ENCODE results near the gene ARHGAP9. TPM values are rescaled to one million over a fixed set of nuclear protein-coding genes. Genes with fewer than 3 reads are reported as not detected.

Gene ARHGAP9
- total and polyA plus RNA-seq, 2 donors from 2014 or later, result 3.8 to 18.1 TPM

DNA sequence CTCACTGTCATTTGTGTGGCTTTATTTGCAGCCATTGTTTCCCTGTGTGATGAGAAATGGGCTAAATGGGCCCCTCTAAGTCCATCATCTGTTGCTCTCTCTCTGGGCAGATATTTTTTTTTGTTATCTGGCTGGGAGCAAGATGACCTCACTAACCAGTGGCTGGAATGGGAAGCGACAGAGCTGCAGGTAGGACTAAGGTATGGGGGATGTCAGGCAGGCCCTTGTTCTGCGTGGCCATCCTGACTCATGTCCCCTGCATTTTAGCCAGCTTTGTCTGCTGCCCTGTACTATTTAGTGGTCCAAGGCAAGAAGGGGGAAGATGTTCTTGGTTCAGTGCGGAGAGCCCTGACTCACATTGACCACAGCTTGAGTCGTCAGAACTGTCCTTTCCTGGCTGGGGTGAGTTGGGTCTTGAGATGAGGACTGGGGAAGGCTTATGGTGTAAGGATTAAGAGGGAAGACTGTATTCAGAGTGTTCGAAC is 9.5 kb upstream of the ARHGAP9 start:
- intact Hi-C loops (cut with DNase I), result no loop called here
- Histone ChIP-seq H3K27me3 (ENCODE audit: control insufficient read depth, insufficient read depth, low read length) (no peaks in the 10 kb centered on the region), H3K9me3 (ENCODE audit: control insufficient read depth in 2 of 3, insufficient read depth in 1 of 3, low read length in 3 of 3) (no peaks in the 10 kb centered on the region), H3K4me3 (ENCODE audit: low read length in 3 of 3) (peak overlapping the region in 2 of 3 donors; percentile 90 to 99), H3K27ac (ENCODE audit: low read depth in 2 of 2, low read length in 2 of 2) (no peak overlapping the region), H3K4me1 (ENCODE audit: control insufficient read depth in 2 of 3, insufficient read depth in 2 of 3, low read depth in 1 of 3, low read length in 3 of 3) (peaks cover 0 to 10% (median 0%) of the 10 kb centered on the region in 3 donors), H3K9ac (ENCODE audit: low read length in 3 of 3) (peak overlapping the region in 2 of 3 donors; percentile 13 to 90), H3K36me3 (ENCODE audit: control insufficient read depth in 2 of 3, insufficient read depth in 3 of 3, low read length in 3 of 3) (peaks cover 8 to 27% (median 8%) of the 10 kb centered on the region in 3 donors)
- TF ChIP-seq, protein P1, sequence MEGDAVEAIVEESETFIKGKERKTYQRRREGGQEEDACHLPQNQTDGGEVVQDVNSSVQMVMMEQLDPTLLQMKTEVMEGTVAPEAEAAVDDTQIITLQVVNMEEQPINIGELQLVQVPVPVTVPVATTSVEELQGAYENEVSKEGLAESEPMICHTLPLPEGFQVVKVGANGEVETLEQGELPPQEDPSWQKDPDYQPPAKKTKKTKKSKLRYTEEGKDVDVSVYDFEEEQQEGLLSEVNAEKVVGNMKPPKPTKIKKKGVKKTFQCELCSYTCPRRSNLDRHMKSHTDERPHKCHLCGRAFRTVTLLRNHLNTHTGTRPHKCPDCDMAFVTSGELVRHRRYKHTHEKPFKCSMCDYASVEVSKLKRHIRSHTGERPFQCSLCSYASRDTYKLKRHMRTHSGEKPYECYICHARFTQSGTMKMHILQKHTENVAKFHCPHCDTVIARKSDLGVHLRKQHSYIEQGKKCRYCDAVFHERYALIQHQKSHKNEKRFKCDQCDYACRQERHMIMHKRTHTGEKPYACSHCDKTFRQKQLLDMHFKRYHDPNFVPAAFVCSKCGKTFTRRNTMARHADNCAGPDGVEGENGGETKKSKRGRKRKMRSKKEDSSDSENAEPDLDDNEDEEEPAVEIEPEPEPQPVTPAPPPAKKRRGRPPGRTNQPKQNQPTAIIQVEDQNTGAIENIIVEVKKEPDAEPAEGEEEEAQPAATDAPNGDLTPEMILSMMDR (IDR thresholded peaks at IDR 0.05; ENCODE audit: borderline replicate concordance, extremely low read depth, insufficient read depth), result no peak
- FAIRE-seq, result no peak
- DNase-seq, result no peak

DNA sequence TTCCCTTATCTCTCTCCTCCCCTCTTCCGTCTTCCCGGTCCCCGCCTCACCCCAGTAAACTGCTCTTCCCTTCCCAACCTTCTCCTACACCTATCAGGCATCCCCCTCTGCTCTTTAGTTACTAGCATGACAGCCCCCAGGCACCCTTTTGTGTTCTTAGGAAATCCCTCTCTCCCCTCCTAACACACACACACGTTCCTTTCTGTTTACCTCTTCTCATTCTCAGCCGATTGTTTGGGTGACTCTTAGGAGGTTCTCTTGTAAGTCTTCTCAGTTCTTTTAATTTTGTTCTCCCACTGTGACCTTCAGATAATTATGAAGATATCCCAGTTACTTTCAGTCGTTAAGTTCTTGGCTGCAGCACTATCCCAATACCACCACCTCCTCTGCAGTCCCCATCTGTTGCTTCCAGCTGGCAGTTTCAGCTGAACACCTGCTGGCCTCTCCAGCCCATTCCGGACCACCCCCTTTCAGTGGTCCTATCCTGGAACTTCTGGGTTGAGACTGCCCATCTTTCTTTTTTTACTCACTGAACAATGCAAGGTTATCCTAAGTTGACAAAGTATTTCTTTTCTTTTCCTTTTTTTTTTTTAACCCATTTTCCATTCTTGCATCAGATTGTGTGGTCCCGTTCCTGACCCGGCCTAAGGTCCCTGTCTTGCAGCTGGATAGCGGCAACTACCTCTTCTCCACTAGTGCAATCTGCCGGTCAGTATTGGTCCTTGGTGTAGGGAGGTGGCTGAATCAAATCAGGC is 8.9 kb upstream of the ARHGAP9 start:
- no peak for DNase-seq
- Histone ChIP-seq H3K9me3 (ENCODE audit: control insufficient read depth in 2 of 3, insufficient read depth in 1 of 3, low read length in 3 of 3) (no peaks in the 10 kb centered on the region), H3K27ac (ENCODE audit: low read depth in 2 of 2, low read length in 2 of 2) (peak overlapping the region in 1 of 2 donors; percentile 77), H3K4me1 (ENCODE audit: control insufficient read depth in 2 of 3, insufficient read depth in 2 of 3, low read depth in 1 of 3, low read length in 3 of 3) (peaks cover 0 to 10% (median 0%) of the 10 kb centered on the region in 3 donors), H3K4me3 (ENCODE audit: low read length in 3 of 3) (peak overlapping the region; percentile 90 to 99 (median 99)), H3K27me3 (ENCODE audit: control insufficient read depth, insufficient read depth, low read length) (no peaks in the 10 kb centered on the region), H3K36me3 (ENCODE audit: control insufficient read depth in 2 of 3, insufficient read depth in 3 of 3, low read length in 3 of 3) (peaks cover 8 to 27% (median 8%) of the 10 kb centered on the region in 3 donors), H3K9ac (ENCODE audit: low read length in 3 of 3) (peak overlapping the region; percentile 89 to 96 (median 90))
- TF ChIP-seq, protein P1 (IDR thresholded peaks at IDR 0.05; ENCODE audit: borderline replicate concordance, extremely low read depth, insufficient read depth), result no peak
- intact Hi-C loops (cut with DNase I), result no loop called here
- FAIRE-seq, result no peak

DNA sequence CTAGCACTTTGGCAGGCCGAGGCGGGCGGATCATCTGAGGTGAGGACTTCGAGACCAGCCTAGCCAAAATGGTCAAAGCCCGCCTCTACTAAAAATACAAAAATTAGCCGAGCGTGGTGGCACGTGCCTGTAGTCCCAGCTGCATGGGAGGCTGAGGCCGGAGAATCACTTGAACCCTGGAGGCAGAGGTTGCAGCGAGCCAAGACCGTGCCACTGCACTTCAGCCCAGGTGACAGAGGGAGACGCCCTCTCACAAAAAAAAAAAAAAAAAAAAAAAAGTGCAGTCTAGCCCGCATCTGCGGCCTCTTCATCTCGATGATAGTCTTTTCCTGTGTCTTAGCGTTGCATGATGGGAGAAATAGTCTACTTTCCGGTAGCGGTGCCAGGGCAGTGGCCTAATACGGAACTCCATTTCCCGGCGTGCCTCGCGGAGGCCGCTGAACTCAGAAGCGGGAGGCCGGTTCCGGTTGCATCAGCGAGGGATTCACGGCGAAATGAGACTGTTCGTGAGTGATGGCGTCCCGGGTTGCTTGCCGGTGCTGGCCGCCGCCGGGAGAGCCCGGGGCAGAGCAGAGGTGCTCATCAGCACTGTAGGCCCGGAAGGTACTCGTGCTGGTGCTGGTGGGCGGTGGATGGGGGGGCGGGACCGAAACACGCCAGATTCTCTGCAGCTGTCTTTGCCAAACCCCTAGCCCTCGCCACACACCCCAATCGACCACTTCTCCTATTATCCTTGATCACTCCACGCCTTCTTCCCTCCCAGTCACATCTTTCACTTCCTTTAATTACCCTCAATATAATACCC is 8.1 kb upstream of the ARHGAP9 start, which contains the start of gene MARS1:
Gene MARS1 (plus strand): TSS at position 472 of the 805 bp plus-strand sequence. CDS start 23 bp downstream, at position 495.
- Histone ChIP-seq H3K9me3 (ENCODE audit: control insufficient read depth in 2 of 3, insufficient read depth in 1 of 3, low read length in 3 of 3) (no peaks in the 10 kb centered on the region), H3K36me3 (ENCODE audit: control insufficient read depth in 2 of 3, insufficient read depth in 3 of 3, low read length in 3 of 3) (peaks cover 8 to 27% (median 8%) of the 10 kb centered on the region in 3 donors), H3K27me3 (ENCODE audit: control insufficient read depth, insufficient read depth, low read length) (no peaks in the 10 kb centered on the region), H3K27ac (ENCODE audit: low read depth in 2 of 2, low read length in 2 of 2) (peak within 1 kb of the TSS in 1 of 2 donors; percentile 77), H3K9ac (ENCODE audit: low read length in 3 of 3) (peak within 1 kb of the TSS; percentile 89 to 96 (median 90)), H3K4me1 (ENCODE audit: control insufficient read depth in 2 of 3, insufficient read depth in 2 of 3, low read depth in 1 of 3, low read length in 3 of 3) (peaks cover 0 to 10% (median 0%) of the 10 kb centered on the region in 3 donors), H3K4me3 (ENCODE audit: low read length in 3 of 3) (peak within 1 kb of the TSS; percentile 90 to 99 (median 99))
- peak; percentile 73 for FAIRE-seq
- peak; percentile 94 to 98 (median 97) for DNase-seq
- intact Hi-C loops (cut with DNase I), result no loop called here
- TF ChIP-seq, protein P1 (IDR thresholded peaks at IDR 0.05; ENCODE audit: borderline replicate concordance, extremely low read depth, insufficient read depth), result no peak
